ENCODE data around the gene HNF4A. TPM values are rescaled to one million over a fixed set of nuclear protein-coding genes. Genes with fewer than 3 reads are reported as not detected.

Gene HNF4A
- total RNA-seq, 2 donors from 2014 or later: not detected

GRCh38 chr20:44407402-44408184 lies 52.1 kb downstream of the HNF4A start:
- H3K27me3 ChIP-seq: peaks cover 0 to 5% of the 10 kb centered on the region in 2 donors
- H3K4me3 ChIP-seq: no peak overlapping the region
- DNase-seq (ENCODE audit: low spot score): no peak
- no peaks in the 10 kb centered on the region for H3K9me3 ChIP-seq
- H3K4me1 ChIP-seq: no peaks in the 10 kb centered on the region
- H3K36me3 ChIP-seq: no peaks in the 10 kb centered on the region
- TF ChIP-seq, protein P1, sequence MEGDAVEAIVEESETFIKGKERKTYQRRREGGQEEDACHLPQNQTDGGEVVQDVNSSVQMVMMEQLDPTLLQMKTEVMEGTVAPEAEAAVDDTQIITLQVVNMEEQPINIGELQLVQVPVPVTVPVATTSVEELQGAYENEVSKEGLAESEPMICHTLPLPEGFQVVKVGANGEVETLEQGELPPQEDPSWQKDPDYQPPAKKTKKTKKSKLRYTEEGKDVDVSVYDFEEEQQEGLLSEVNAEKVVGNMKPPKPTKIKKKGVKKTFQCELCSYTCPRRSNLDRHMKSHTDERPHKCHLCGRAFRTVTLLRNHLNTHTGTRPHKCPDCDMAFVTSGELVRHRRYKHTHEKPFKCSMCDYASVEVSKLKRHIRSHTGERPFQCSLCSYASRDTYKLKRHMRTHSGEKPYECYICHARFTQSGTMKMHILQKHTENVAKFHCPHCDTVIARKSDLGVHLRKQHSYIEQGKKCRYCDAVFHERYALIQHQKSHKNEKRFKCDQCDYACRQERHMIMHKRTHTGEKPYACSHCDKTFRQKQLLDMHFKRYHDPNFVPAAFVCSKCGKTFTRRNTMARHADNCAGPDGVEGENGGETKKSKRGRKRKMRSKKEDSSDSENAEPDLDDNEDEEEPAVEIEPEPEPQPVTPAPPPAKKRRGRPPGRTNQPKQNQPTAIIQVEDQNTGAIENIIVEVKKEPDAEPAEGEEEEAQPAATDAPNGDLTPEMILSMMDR (IDR thresholded peaks at IDR 0.05): no peak
- no peak overlapping the region for H3K27ac ChIP-seq

DNA sequence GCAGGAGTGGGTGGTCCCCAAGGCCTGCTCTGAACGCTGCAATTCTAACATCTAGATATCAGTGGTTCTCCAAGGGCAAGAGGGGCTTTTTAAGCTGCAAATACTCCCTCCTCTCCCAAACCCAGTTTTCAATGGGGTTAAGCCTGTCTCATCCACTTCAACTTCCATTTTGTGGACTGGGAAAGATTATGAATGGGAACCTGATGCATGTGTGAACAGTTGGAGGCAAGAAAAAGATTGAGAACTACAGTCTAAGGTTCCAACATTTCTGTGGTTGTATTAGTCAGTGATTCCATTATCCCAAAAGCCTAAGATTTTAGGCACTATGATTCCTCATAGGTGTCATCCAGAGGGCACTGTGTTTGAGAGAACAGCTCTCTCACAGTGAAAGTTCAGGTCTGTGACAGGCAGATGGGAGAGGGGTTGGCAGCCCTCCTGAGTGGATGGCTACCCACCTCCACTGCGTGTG lies 53.7 kb downstream of the HNF4A start:
- Histone ChIP-seq H3K4me3 (no peak overlapping the region), H3K36me3 (no peaks in the 10 kb centered on the region), H3K4me1 (no peaks in the 10 kb centered on the region), H3K27ac (no peak overlapping the region), H3K9me3 (no peaks in the 10 kb centered on the region), H3K27me3 (peaks cover 0 to 5% of the 10 kb centered on the region in 2 donors)
- TF ChIP-seq, protein P1 (IDR thresholded peaks at IDR 0.05): no peak
- DNase-seq (ENCODE audit: low spot score): no peak

GRCh38 chr20:44410583-44411019 lies 55.1 kb downstream of the HNF4A start:
- TF ChIP-seq, protein P1 (IDR thresholded peaks at IDR 0.05): no peak
- no peak overlapping the region for H3K27ac ChIP-seq
- H3K9me3 ChIP-seq: no peaks in the 10 kb centered on the region
- H3K4me1 ChIP-seq: no peaks in the 10 kb centered on the region
- no peak overlapping the region for H3K4me3 ChIP-seq
- no peak for DNase-seq (ENCODE audit: low spot score)
- H3K27me3 ChIP-seq: peaks cover 0 to 5% of the 10 kb centered on the region in 2 donors
- H3K36me3 ChIP-seq: no peaks in the 10 kb centered on the region

- TF ChIP-seq, protein P1 (IDR thresholded peaks at IDR 0.05): no peak
- H3K4me1 ChIP-seq: no peaks in the 10 kb centered on the region
- no peak for DNase-seq (ENCODE audit: low spot score)
- H3K27me3 ChIP-seq: peaks cover 0 to 5% of the 10 kb centered on the region in 2 donors
- no peaks in the 10 kb centered on the region for H3K36me3 ChIP-seq
- no peak overlapping the region for H3K27ac ChIP-seq
- H3K4me3 ChIP-seq: no peak overlapping the region
- no peaks in the 10 kb centered on the region for H3K9me3 ChIP-seq
Observed at GRCh38 chr20:44411020-44411756, 55.7 kb downstream of the HNF4A start.

- Histone ChIP-seq H3K4me3 (no peak overlapping the region), H3K27ac (no peak overlapping the region), H3K4me1 (no peaks in the 10 kb centered on the region), H3K36me3 (no peaks in the 10 kb centered on the region), H3K9me3 (no peaks in the 10 kb centered on the region), H3K27me3 (peaks cover 0 to 5% of the 10 kb centered on the region in 2 donors)
- TF ChIP-seq, protein P1 (IDR thresholded peaks at IDR 0.05): no peak
- no peak for DNase-seq (ENCODE audit: low spot score)
Observed at GRCh38 chr20:44411757-44412401, 56.4 kb downstream of the HNF4A start.

All from right atrium auricular region (tissue), 2 donors.